K562 (cell line): ENCODE data around the gene RSPH6A. TPM values are rescaled to one million over a fixed set of nuclear protein-coding genes. Genes with fewer than 3 reads are reported as not detected.

Experiments
- DEAF1 ChIP-seq: fragments of 450-650 bp; formaldehyde crosslinking; IDR thresholded peaks from 2 replicates; pipeline ENCODE4 v1.4.0; 2020; ENCODE audit warnings: mild to moderate bottlenecking, moderate library complexity
- ELF4 ChIP-seq: fragments of 450-650 bp; formaldehyde crosslinking; IDR thresholded peaks from 2 replicates; pipeline ENCODE4 v1.4.0; 2022; ENCODE audit warnings: missing genetic modification characterization
- ESRRA ChIP-seq: fragments of 450-650 bp; IDR thresholded peaks from 2 replicates; pipeline ENCODE4 v1.6.1; 2014; ENCODE audit warnings: low read depth, mild to moderate bottlenecking, moderate library complexity, borderline replicate concordance
- ETV5 ChIP-seq: sonication (generic); formaldehyde crosslinking; IDR thresholded peaks from 2 replicates; pipeline ENCODE4 v1.4.0; 2020; ENCODE audit warnings: low read depth, mild to moderate bottlenecking, missing genetic modification reagents
- FIP1L1 ChIP-seq: fragments of 200-400 bp; formaldehyde crosslinking; IDR thresholded peaks from 2 replicates; pipeline ENCODE4 v1.6.1; 2018; ENCODE audit warnings: mild to moderate bottlenecking, low read depth, low read length; ENCODE audit not compliant: poor library complexity, severe bottlenecking
- IRF1 ChIP-seq: sonication (generic); formaldehyde crosslinking; IDR thresholded peaks from 2 replicates; pipeline ENCODE4 v1.8.0; 2022; ENCODE audit warnings: missing genetic modification reagents, mild to moderate bottlenecking, borderline replicate concordance
- MTA3 ChIP-seq: fragments of 450-650 bp; formaldehyde crosslinking; IDR thresholded peaks from 2 replicates; pipeline ENCODE4 v1.6.1; 2017; ENCODE audit warnings: mild to moderate bottlenecking, borderline replicate concordance
- MXI1 ChIP-seq: IDR thresholded peaks from 2 replicates; pipeline ENCODE4 v1.6.1; 2011; ENCODE audit warnings: low read depth, mild to moderate bottlenecking, improper control_type of control experiment, low read length
- PCBP2 ChIP-seq: fragments of 200-400 bp; formaldehyde crosslinking; IDR thresholded peaks from 2 replicates; pipeline ENCODE4 v1.6.1; 2018; ENCODE audit warnings: low read length, low read depth, mild to moderate bottlenecking, moderate library complexity; ENCODE audit not compliant: poor library complexity, severe bottlenecking
- REST ChIP-seq, 2 experiments: fragments of 450-650 bp; formaldehyde crosslinking in 1 of 2; IDR thresholded peaks; 2 replicates each; pipeline versions ENCODE4 v1.4.0 to v1.6.1; 2014 to 2020; ENCODE audit warnings: mild to moderate bottlenecking in 2 of 2, borderline replicate concordance in 1 of 2, low read depth in 1 of 2
- YBX1 ChIP-seq: fragments of 450-650 bp; IDR thresholded peaks from 2 replicates; pipeline ENCODE4 v1.7.1; 2016; ENCODE audit warnings: mild to moderate bottlenecking
- ZNF121 ChIP-seq: sonication (generic); formaldehyde crosslinking; conservative IDR thresholded peaks from 2 replicates; pipeline ENCODE4 v1.8.0; 2022; ENCODE audit warnings: missing genetic modification reagents
- polyA plus RNA-seq, 8 experiments: library from polyadenylated mRNA; depleted of rRNA in 4 of 8; stranded (reverse) in 5 of 8; unstranded in 3 of 8; fragments of >200 nt; fragmentation: Nextera tagmentation in 2 of 8; fragmentation: Illumina TruSeq in 1 of 8; extraction: Ambion mirVana in 2 of 8; extraction: Trizol in 1 of 8; gene quantifications; 2 replicates each; pipeline versions ENCODE4 v1.2.1 to v1.2.3, GENCODE V29; 2011 to 2014; ENCODE audit warnings: inconsistent platforms in 1 of 8, missing spikeins in 1 of 8
- total RNA-seq, 7 experiments: library from RNA; depleted of rRNA in 6 of 7; stranded (reverse); fragments of >200 nt in 6 of 7; fragmentation: Illumina TruSeq in 2 of 7; extraction: Trizol in 2 of 7; gene quantifications; 2 replicates each; pipeline versions ENCODE4 v1.2.1 to v1.2.3, GENCODE V29; 2011 to 2021; ENCODE audit warnings: low replicate concordance in 1 of 7

The RSPH6A gene
- total and polyA plus RNA-seq, 9 of the 15 experiments (the other 6 are each of a cell fraction or from before 2014, with no cell fraction given) = 0.03 to 0.15 (median 0.07) TPM; not detected in 5

DNA sequence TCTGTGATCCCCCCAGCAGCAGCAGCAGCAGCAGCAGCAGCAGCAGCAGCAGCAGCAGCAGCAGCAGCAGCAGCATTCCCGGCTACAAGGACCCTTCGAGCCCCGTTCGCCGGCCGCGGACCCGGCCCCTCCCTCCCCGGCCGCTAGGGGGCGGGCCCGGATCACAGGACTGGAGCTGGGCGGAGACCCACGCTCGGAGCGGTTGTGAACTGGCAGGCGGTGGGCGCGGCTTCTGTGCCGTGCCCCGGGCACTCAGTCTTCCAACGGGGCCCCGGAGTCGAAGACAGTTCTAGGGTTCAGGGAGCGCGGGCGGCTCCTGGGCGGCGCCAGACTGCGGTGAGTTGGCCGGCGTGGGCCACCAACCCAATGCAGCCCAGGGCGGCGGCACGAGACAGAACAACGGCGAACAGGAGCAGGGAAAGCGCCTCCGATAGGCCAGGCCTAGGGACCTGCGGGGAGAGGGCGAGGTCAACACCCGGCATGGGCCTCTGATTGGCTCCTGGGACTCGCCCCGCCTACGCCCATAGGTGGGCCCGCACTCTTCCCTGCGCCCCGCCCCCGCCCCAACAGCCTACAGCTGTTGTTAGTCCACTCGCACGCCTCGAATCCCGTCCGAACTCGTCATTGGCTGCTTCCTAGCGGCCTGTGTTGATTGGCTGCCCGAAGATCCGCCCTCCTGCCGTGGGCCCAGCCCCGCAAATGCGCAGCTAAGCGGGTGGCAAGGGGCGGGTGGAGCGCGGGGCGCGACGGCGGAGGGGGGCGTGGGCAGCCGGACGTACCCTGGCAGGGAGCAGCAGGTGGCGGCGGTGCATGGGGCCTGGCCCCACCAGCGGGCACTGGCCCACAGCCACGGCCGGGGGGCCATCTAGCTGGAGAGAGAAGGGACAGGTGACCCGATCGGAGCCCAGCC lies 44.7 kb downstream of the RSPH6A start (continued):
- TF ChIP-seq REST (IDR thresholded peaks at IDR 0.05; ENCODE audit: borderline replicate concordance) = peak; percentile 55; the same call in 1 of the 2 replicates
- peak; percentile 88; the same call in 1 of the 2 replicates for TF ChIP-seq REST (CRISPR knock-in tag; IDR thresholded peaks at IDR 0.05; ENCODE audit: low read depth)
- no peak for TF ChIP-seq IRF1 (CRISPR knock-in tag)
- TF ChIP-seq MTA3 = peak; percentile 94
- TF ChIP-seq YBX1 = no peak
- 0 out of 2 replicates have a peak, but pooled peaks have one; percentile 22 for TF ChIP-seq DEAF1 (CRISPR knock-in tag)
- TF ChIP-seq ELF4 (CRISPR knock-in tag) = peak; percentile 37; the same call in 1 of the 2 replicates
- TF ChIP-seq ESRRA = peak; percentile 52; the same call in 1 of the 2 replicates
- TF ChIP-seq PCBP2 = no peak
- TF ChIP-seq MXI1 = peak; percentile 75; the same call in 1 of the 2 replicates
- TF ChIP-seq FIP1L1 = peak; percentile 72
- TF ChIP-seq ETV5 (CRISPR knock-in tag) = no peak; the same call in 1 of the 2 replicates
- TF ChIP-seq ZNF121 (CRISPR knock-in tag) = no peak
